HEK293 (cell line): Measurements from ENCODE around the gene ZNF423.

ENCODE experiments used
- CTCF ChIA-PET: fragments of 350-600 bp; formaldehyde crosslinking; extraction: SDS; loops from one replicate; lab custom pipeline; 2021; ENCODE audit warnings: antibody characterized with exemption; lab: Yijun Ruan, JAX
- POLR2A ChIA-PET: fragments of 300-600 bp; formaldehyde crosslinking; extraction: SDS; loops from one replicate; lab custom pipeline; 2020; ENCODE audit warnings: antibody characterized with exemption, inconsistent platforms; lab: Yijun Ruan, JAX
- H3K27ac ChIP-seq: fragments of 200-500 bp; sonication (Bioruptor generic); 2 replicates; pipeline ENCODE4 v1.5.1; 2014; ENCODE audit warnings: low read depth, low read length, control low read depth, inconsistent platforms; ENCODE audit errors: extremely low read depth
- H3K36me3 ChIP-seq, 2 experiments: fragments of 200-500 bp in 1 of 2; sonication (Bioruptor generic) in 1 of 2; 1 replicate in 1 of 2; 2 replicates in 1 of 2; pipeline ENCODE4 v1.5.1; 2014 to 2017; ENCODE audit warnings: inconsistent platforms in 2 of 2, low read length in 2 of 2; ENCODE audit not compliant: control insufficient read depth in 2 of 2, insufficient read depth in 1 of 2
- H3K4me1 ChIP-seq: fragments of 200-500 bp; sonication (Bioruptor generic); 2 replicates; pipeline ENCODE4 v1.5.1; 2014; ENCODE audit warnings: mild to moderate bottlenecking, low read length, inconsistent platforms; ENCODE audit not compliant: control insufficient read depth, insufficient read depth
- H3K4me3 ChIP-seq: 2 replicates; pipeline ENCODE4 v1.5.1; 2011; ENCODE audit warnings: low read depth, mild to moderate bottlenecking, control low read depth, low read length, moderate library complexity
- H3K9me3 ChIP-seq: fragments of 200-500 bp; sonication (Bioruptor generic); 2 replicates; pipeline ENCODE4 v1.5.1; 2014; ENCODE audit warnings: low read depth, low read length, inconsistent platforms; ENCODE audit not compliant: control insufficient read depth, insufficient read depth
- GLIS1 ChIP-seq: fragments of 450-650 bp; formaldehyde crosslinking; IDR thresholded peaks from 2 replicates; pipeline ENCODE4 v1.5.1; 2016; ENCODE audit warnings: missing biosample characterization, missing genetic modification characterization
- HOXA7 ChIP-seq: sonication (generic); formaldehyde crosslinking; IDR thresholded peaks from 2 replicates; pipeline ENCODE4 v1.8.1; 2022; ENCODE audit warnings: missing genetic modification reagents, borderline replicate concordance
- SP2 ChIP-seq: fragments of 450-650 bp; formaldehyde crosslinking; IDR thresholded peaks from 2 replicates; pipeline ENCODE4 v1.5.1; 2016; ENCODE audit warnings: missing biosample characterization, missing genetic modification characterization
- SP7 ChIP-seq: fragments of 450-650 bp; formaldehyde crosslinking; IDR thresholded peaks from 2 replicates; pipeline ENCODE4 v1.5.1; 2016; ENCODE audit warnings: missing biosample characterization, missing genetic modification characterization
- ZBTB17 ChIP-seq: fragments of 450-650 bp; formaldehyde crosslinking; IDR thresholded peaks from 2 replicates; pipeline ENCODE4 v1.5.1; 2016; ENCODE audit warnings: missing biosample characterization, missing genetic modification characterization
- ZBTB21 ChIP-seq: fragments of 450-650 bp; formaldehyde crosslinking; IDR thresholded peaks from 2 replicates; pipeline ENCODE4 v1.5.1; 2017; ENCODE audit warnings: missing biosample characterization, missing genetic modification characterization
- ZBTB7A ChIP-seq: fragments of 450-650 bp; formaldehyde crosslinking; IDR thresholded peaks from 2 replicates; pipeline ENCODE4 v1.5.1; 2016; ENCODE audit warnings: low read depth, missing biosample characterization, missing genetic modification characterization
- ZNF174 ChIP-seq: fragments of 450-650 bp; formaldehyde crosslinking; IDR thresholded peaks from 2 replicates; pipeline ENCODE4 v1.5.0; 2017; ENCODE audit warnings: missing biosample characterization, mild to moderate bottlenecking, missing genetic modification characterization
- ZNF2 ChIP-seq: fragments of 450-650 bp; formaldehyde crosslinking; IDR thresholded peaks from 2 replicates; pipeline ENCODE4 v1.5.1; 2016; ENCODE audit warnings: missing biosample characterization, missing genetic modification characterization
- ZNF211 ChIP-seq: fragments of 450-650 bp; formaldehyde crosslinking; IDR thresholded peaks from 2 replicates; pipeline ENCODE4 v1.5.1; 2016; ENCODE audit warnings: low read depth, missing biosample characterization, missing genetic modification characterization
- ZNF292 ChIP-seq: fragments of 450-650 bp; formaldehyde crosslinking; IDR thresholded peaks from 2 replicates; pipeline ENCODE4 v1.5.1; 2016; ENCODE audit warnings: low read depth, missing biosample characterization, missing genetic modification characterization, borderline replicate concordance
- ZNF335 ChIP-seq: fragments of 450-650 bp; formaldehyde crosslinking; conservative IDR thresholded peaks from 2 replicates; pipeline ENCODE4 v1.5.1; 2016; ENCODE audit warnings: missing biosample characterization, missing genetic modification characterization
- ZNF404 ChIP-seq: fragments of 450-650 bp; formaldehyde crosslinking; IDR thresholded peaks from 2 replicates; pipeline ENCODE4 v1.5.1; 2017; ENCODE audit warnings: missing biosample characterization, missing genetic modification characterization
- ZNF514 ChIP-seq: fragments of 450-650 bp; formaldehyde crosslinking; IDR thresholded peaks from 2 replicates; pipeline ENCODE4 v1.5.1; 2016; ENCODE audit warnings: missing biosample characterization, missing genetic modification characterization
- ZNF561 ChIP-seq: fragments of 450-650 bp; IDR thresholded peaks from 2 replicates; pipeline ENCODE4 v1.5.1; 2018; ENCODE audit warnings: missing biosample characterization, missing genetic modification characterization, borderline replicate concordance
- ZNF585B ChIP-seq: fragments of 450-650 bp; formaldehyde crosslinking; IDR thresholded peaks from 2 replicates; pipeline ENCODE4 v1.5.1; 2016; ENCODE audit warnings: missing biosample characterization, missing genetic modification characterization
- ZNF629 ChIP-seq: fragments of 450-650 bp; formaldehyde crosslinking; IDR thresholded peaks from 2 replicates; pipeline ENCODE4 v1.5.1; 2017; ENCODE audit warnings: missing biosample characterization, missing genetic modification characterization
- ZNF677 ChIP-seq: fragments of 450-650 bp; IDR thresholded peaks from 2 replicates; pipeline ENCODE4 v1.5.0; 2018; ENCODE audit warnings: missing biosample characterization, mild to moderate bottlenecking, missing genetic modification characterization, moderate library complexity
- ZXDB ChIP-seq: fragments of 450-650 bp; formaldehyde crosslinking; IDR thresholded peaks from 2 replicates; pipeline ENCODE4 v1.5.1; 2016; ENCODE audit warnings: missing biosample characterization, missing genetic modification characterization
- TF ChIP-seq, protein P1 (sequence below): fragments of 450-650 bp; formaldehyde crosslinking; IDR thresholded peaks from 2 replicates; pipeline ENCODE4 v1.5.1; 2016; ENCODE audit warnings: missing biosample characterization, missing genetic modification characterization, low read depth
- TF ChIP-seq, protein P2 (sequence below): fragments of 450-650 bp; formaldehyde crosslinking; IDR thresholded peaks from 2 replicates; pipeline ENCODE4 v1.5.1; 2016; ENCODE audit warnings: missing biosample characterization, missing genetic modification characterization, borderline replicate concordance
- TF ChIP-seq, protein P3 (sequence below): fragments of 450-650 bp; formaldehyde crosslinking; IDR thresholded peaks from 2 replicates; pipeline ENCODE4 v1.5.1; 2017; ENCODE audit warnings: missing biosample characterization, mild to moderate bottlenecking, missing genetic modification characterization, moderate library complexity
- TF ChIP-seq, protein P4 (sequence below): fragments of 450-650 bp; formaldehyde crosslinking; IDR thresholded peaks from 2 replicates; pipeline ENCODE4 v1.5.1; 2016; ENCODE audit warnings: missing biosample characterization, missing genetic modification characterization
- TF ChIP-seq, protein P5 (sequence below): fragments of 450-650 bp; formaldehyde crosslinking; IDR thresholded peaks from 2 replicates; pipeline ENCODE4 v1.5.1; 2016; ENCODE audit warnings: missing biosample characterization, missing genetic modification characterization
- TF ChIP-seq, protein P6 (sequence below): fragments of 450-650 bp; formaldehyde crosslinking; IDR thresholded peaks from 2 replicates; pipeline ENCODE4 v1.5.1; 2017; ENCODE audit warnings: missing biosample characterization, missing genetic modification characterization

Gene ZNF423

DNA sequence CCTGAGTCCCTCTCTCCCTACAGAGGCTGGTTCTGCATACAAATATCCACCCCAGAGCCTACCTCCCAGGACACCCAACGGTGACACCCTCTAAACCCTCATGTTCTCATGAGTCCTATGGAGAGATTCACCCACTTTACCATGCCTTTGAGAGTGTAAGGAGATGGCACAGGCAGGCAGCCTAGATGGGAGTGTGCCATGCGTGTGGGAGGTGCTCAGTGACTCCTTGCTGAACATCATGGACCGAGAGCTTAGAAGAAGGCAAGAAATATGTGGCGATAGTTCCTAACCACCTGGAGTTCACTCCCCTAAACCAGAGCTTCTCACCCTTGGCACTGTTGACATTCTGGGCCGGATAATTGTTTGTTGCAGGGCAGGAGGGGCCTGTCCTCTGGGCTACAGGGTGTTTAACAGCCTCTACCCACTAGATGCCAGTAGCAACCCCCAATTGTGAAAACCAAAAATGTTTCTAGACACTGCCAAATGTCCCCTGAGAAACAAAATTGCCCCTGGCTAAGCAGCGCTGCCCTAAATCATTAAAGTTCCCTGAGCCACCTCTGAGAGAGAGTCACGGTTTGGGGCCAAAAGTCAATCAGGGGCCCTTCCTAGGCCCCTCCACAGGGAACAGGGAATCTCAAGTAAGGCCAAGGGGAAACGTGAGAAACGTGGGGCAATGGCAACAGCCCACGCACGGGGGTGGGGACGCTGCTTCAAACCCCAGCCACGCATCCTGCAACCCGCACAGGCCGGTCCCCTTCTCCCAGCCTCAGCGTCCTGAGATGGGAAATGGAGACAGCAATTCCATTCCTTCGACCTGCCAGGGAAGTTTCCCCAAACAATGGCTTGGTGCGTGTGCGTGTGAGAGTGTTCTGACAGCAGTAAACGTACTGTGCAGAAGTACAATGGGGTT, 415.5 kb downstream of the ZNF423 start:
- H3K4me1 ChIP-seq: no peaks in the 10 kb centered on the region
- H3K9me3 ChIP-seq: no peaks in the 10 kb centered on the region
- no peak overlapping the region for H3K27ac ChIP-seq
- ChIA-PET POLR2A (no interaction called here), CTCF (no interaction called here)
- no peak overlapping the region for H3K4me3 ChIP-seq
- H3K36me3 ChIP-seq: no peaks in the 10 kb centered on the region
- TF ChIP-seq, protein P1, sequence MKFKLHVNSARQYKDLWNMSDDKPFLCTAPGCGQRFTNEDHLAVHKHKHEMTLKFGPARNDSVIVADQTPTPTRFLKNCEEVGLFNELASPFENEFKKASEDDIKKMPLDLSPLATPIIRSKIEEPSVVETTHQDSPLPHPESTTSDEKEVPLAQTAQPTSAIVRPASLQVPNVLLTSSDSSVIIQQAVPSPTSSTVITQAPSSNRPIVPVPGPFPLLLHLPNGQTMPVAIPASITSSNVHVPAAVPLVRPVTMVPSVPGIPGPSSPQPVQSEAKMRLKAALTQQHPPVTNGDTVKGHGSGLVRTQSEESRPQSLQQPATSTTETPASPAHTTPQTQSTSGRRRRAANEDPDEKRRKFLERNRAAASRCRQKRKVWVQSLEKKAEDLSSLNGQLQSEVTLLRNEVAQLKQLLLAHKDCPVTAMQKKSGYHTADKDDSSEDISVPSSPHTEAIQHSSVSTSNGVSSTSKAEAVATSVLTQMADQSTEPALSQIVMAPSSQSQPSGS (tag by site-specific recombination): no peak
- TF ChIP-seq ZNF585B (no peak), ZNF211 (no peak), ZNF629 (no peak), ZXDB (tag by site-specific recombination) (no peak), GLIS1 (tag by site-specific recombination) (no peak), ZBTB17 (no peak), SP7 (tag by site-specific recombination) (no peak), ZNF335 (no peak), ZNF561 (tag by site-specific recombination) (no peak), ZBTB21 (no peak), HOXA7 (CRISPR knock-in tag) (no peak)
- TF ChIP-seq, protein P2, sequence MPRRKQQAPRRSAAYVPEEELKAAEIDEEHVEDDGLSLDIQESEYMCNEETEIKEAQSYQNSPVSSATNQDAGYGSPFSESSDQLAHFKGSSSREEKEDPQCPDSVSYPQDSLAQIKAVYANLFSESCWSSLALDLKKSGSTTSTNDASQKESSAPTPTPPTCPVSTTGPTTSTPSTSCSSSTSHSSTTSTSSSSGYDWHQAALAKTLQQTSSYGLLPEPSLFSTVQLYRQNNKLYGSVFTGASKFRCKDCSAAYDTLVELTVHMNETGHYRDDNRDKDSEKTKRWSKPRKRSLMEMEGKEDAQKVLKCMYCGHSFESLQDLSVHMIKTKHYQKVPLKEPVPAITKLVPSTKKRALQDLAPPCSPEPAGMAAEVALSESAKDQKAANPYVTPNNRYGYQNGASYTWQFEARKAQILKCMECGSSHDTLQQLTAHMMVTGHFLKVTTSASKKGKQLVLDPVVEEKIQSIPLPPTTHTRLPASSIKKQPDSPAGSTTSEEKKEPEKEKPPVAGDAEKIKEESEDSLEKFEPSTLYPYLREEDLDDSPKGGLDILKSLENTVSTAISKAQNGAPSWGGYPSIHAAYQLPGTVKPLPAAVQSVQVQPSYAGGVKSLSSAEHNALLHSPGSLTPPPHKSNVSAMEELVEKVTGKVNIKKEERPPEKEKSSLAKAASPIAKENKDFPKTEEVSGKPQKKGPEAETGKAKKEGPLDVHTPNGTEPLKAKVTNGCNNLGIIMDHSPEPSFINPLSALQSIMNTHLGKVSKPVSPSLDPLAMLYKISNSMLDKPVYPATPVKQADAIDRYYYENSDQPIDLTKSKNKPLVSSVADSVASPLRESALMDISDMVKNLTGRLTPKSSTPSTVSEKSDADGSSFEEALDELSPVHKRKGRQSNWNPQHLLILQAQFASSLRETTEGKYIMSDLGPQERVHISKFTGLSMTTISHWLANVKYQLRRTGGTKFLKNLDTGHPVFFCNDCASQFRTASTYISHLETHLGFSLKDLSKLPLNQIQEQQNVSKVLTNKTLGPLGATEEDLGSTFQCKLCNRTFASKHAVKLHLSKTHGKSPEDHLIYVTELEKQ (tag by site-specific recombination): no peak
- TF ChIP-seq, protein P3, sequence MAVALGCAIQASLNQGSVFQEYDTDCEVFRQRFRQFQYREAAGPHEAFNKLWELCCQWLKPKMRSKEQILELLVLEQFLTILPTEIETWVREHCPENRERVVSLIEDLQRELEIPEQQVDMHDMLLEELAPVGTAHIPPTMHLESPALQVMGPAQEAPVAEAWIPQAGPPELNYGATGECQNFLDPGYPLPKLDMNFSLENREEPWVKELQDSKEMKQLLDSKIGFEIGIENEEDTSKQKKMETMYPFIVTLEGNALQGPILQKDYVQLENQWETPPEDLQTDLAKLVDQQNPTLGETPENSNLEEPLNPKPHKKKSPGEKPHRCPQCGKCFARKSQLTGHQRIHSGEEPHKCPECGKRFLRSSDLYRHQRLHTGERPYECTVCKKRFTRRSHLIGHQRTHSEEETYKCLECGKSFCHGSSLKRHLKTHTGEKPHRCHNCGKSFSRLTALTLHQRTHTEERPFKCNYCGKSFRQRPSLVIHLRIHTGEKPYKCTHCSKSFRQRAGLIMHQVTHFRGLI: no peak

DNA sequence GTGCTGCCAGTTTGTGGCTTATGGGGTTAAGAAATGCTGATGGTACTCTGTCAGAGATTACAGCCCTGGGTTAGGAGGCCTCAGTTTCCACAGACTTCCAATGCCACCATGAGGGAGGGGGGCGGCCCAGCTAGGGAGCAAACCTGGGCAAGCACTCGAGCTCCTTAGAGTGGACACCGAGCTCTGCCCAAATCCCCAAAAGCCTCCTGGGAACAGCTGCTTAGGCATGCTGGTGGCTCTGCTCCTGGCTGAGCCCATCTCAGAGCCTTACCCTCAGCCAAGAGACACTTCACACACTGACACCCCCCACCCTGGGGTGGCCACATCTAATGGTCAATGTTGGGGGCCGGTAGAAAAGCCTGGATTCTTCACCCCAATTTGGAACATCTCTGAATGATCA, 416.2 kb downstream of the ZNF423 start:
- POLR2A ChIA-PET: no interaction called here
- TF ChIP-seq, protein P4, sequence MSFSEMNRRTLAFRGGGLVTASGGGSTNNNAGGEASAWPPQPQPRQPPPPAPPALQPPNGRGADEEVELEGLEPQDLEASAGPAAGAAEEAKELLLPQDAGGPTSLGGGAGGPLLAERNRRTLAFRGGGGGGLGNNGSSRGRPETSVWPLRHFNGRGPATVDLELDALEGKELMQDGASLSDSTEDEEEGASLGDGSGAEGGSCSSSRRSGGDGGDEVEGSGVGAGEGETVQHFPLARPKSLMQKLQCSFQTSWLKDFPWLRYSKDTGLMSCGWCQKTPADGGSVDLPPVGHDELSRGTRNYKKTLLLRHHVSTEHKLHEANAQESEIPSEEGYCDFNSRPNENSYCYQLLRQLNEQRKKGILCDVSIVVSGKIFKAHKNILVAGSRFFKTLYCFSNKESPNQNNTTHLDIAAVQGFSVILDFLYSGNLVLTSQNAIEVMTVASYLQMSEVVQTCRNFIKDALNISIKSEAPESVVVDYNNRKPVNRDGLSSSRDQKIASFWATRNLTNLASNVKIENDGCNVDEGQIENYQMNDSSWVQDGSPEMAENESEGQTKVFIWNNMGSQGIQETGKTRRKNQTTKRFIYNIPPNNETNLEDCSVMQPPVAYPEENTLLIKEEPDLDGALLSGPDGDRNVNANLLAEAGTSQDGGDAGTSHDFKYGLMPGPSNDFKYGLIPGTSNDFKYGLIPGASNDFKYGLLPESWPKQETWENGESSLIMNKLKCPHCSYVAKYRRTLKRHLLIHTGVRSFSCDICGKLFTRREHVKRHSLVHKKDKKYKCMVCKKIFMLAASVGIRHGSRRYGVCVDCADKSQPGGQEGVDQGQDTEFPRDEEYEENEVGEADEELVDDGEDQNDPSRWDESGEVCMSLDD: no peak
- TF ChIP-seq ZNF292 (tag by site-specific recombination) (no peak), ZNF174 (no peak), ZBTB7A (no peak), ZNF2 (tag by site-specific recombination) (no peak), ZNF404 (tag by site-specific recombination) (no peak), ZNF677 (tag by site-specific recombination) (no peak), SP2 (no peak), ZNF514 (tag by site-specific recombination) (no peak)
- TF ChIP-seq, protein P5, sequence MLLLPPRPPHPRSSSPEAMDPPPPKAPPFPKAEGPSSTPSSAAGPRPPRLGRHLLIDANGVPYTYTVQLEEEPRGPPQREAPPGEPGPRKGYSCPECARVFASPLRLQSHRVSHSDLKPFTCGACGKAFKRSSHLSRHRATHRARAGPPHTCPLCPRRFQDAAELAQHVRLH (tag by site-specific recombination): no peak
- TF ChIP-seq, protein P6, sequence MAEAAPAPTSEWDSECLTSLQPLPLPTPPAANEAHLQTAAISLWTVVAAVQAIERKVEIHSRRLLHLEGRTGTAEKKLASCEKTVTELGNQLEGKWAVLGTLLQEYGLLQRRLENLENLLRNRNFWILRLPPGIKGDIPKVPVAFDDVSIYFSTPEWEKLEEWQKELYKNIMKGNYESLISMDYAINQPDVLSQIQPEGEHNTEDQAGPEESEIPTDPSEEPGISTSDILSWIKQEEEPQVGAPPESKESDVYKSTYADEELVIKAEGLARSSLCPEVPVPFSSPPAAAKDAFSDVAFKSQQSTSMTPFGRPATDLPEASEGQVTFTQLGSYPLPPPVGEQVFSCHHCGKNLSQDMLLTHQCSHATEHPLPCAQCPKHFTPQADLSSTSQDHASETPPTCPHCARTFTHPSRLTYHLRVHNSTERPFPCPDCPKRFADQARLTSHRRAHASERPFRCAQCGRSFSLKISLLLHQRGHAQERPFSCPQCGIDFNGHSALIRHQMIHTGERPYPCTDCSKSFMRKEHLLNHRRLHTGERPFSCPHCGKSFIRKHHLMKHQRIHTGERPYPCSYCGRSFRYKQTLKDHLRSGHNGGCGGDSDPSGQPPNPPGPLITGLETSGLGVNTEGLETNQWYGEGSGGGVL (tag by site-specific recombination): no peak

More for the DNA sequence above, 416.2 kb downstream of the ZNF423 start:
- Histone ChIP-seq H3K4me1 (no peaks in the 10 kb centered on the region), H3K9me3 (no peaks in the 10 kb centered on the region), H3K4me3 (no peak overlapping the region), H3K36me3 (no peaks in the 10 kb centered on the region), H3K27ac (no peak overlapping the region)
- CTCF ChIA-PET: no interaction called here
